GM12878 (cell line): ENCODE results near the gene MEG3. TPM values are rescaled to one million over a fixed set of nuclear protein-coding genes. Genes with fewer than 3 reads are reported as not detected.

Experiments used
- ATAC-seq: fragments of 200-7000 bp; cut with Tn5 transposase; 3 replicates; pipeline ENCODE4 v1.9.1; 2020; ENCODE audit warnings: mild to moderate bottlenecking, moderate library complexity
- BruUV-seq: library from RNA; stranded (reverse); fragments of 400-500 nt; replicated peaks from 2 replicates; lab custom pipeline; 2021; lab: Mats Ljungman, UMichigan
- CTCF ChIA-PET: fragments of 300-600 bp; sonication (Branson Sonifier 250); formaldehyde crosslinking; extraction: SDS; loops from one replicate; lab custom pipeline; 2021; ENCODE audit warnings: inconsistent platforms; lab: Yijun Ruan, JAX
- POLR2A ChIA-PET: fragments of 350-600 bp; formaldehyde crosslinking; extraction: SDS; loops from one replicate; lab custom pipeline; 2021; ENCODE audit warnings: inconsistent platforms; lab: Charles Lee
- RAD21 ChIA-PET: fragments of 300-600 bp; sonication (Branson Sonifier 250); formaldehyde crosslinking; loops from one replicate; lab custom pipeline; 2023; ENCODE audit warnings: antibody characterized with exemption; ENCODE audit not compliant: unreplicated experiment; lab: Charles Lee
- SMC1A ChIA-PET: fragments of 300-600 bp; sonication (Branson Sonifier 250); formaldehyde crosslinking; loops from one replicate; lab custom pipeline; 2023; ENCODE audit not compliant: unreplicated experiment, uncharacterized antibody; lab: Charles Lee
- DNase-seq: peaks from one replicate; pipeline ENCODE4 v3.0.0-alpha.2; 2011; ENCODE audit warnings: low read depth, low spot score
- FAIRE-seq: peaks from 3 replicates; lab custom pipeline; 2011; peaks lifted over from hg19 to GRCh38; lab: Jason Lieb, UNC
- H2AFZ ChIP-seq: 2 replicates; pipeline ENCODE4 v1.6.0; 2011; ENCODE audit warnings: low read depth, low read length, control low read depth; ENCODE audit not compliant: control insufficient read depth
- H3K27ac ChIP-seq: 2 replicates; pipeline ENCODE4 v1.5.1; 2011; ENCODE audit warnings: control low read depth; ENCODE audit not compliant: control insufficient read depth, insufficient read depth
- H3K27me3 ChIP-seq, 2 experiments: replicated peaks in 1 of 2; 2 replicates each; pipeline versions ENCODE4 v1.6.0 to v1.6.1; 2011; ENCODE audit warnings: low read length in 1 of 2; ENCODE audit not compliant: control insufficient read depth in 2 of 2, insufficient read depth in 2 of 2
- H3K36me3 ChIP-seq, 2 experiments: 2 replicates each; pipeline ENCODE4 v1.5.1; 2011; ENCODE audit warnings: low read length in 1 of 2; ENCODE audit not compliant: control insufficient read depth in 2 of 2, insufficient read depth in 2 of 2
- H3K4me1 ChIP-seq: 2 replicates; pipeline ENCODE4 v1.6.1; 2011; ENCODE audit warnings: mild to moderate bottlenecking, low read length, moderate library complexity, mixed read lengths; ENCODE audit not compliant: control insufficient read depth, insufficient read depth
- H3K4me2 ChIP-seq: 2 replicates; pipeline ENCODE4 v1.6.0; 2011; ENCODE audit warnings: control low read depth; ENCODE audit not compliant: control insufficient read depth, insufficient read depth
- H3K4me3 ChIP-seq: fragments of 200-600 bp; sonication (generic); 2 replicates; pipeline ENCODE4 v1.5.1; 2016
- H3K79me2 ChIP-seq: 2 replicates; pipeline ENCODE4 v1.6.0; 2011; ENCODE audit warnings: low read length; ENCODE audit not compliant: control insufficient read depth, insufficient read depth
- H3K9ac ChIP-seq: 2 replicates; pipeline ENCODE4 v1.8.0; 2011; ENCODE audit warnings: low read length, control low read depth, mixed read lengths; ENCODE audit not compliant: control insufficient read depth, insufficient read depth
- H3K9me3 ChIP-seq: replicated peaks from 3 replicates; pipeline ENCODE4 v1.5.1; 2011; ENCODE audit warnings: mild to moderate bottlenecking, low read length; ENCODE audit not compliant: control insufficient read depth, insufficient read depth
- H4K20me1 ChIP-seq: 2 replicates; pipeline ENCODE4 v1.6.0; 2011; ENCODE audit not compliant: control insufficient read depth, insufficient read depth
- BRCA1 ChIP-seq: IDR thresholded peaks from 2 replicates; pipeline ENCODE4 v1.6.1; 2011; ENCODE audit warnings: low read depth, low read length, improper control_type of control experiment
- CHD1 ChIP-seq: IDR thresholded peaks from 2 replicates; pipeline ENCODE4 v1.6.1; 2012; ENCODE audit warnings: low read depth, low read length, improper control_type of control experiment
- FOXM1 ChIP-seq: IDR thresholded peaks from 2 replicates; pipeline ENCODE4 v1.6.1; 2012; ENCODE audit warnings: low read depth, mild to moderate bottlenecking, inconsistent platforms, low read length, moderate library complexity
- HDAC6 ChIP-seq: fragments of 200-600 bp; sonication (generic); IDR thresholded peaks from one replicate; pipeline ENCODE4 v1.8.0; 2017; ENCODE audit warnings: antibody characterized with exemption; ENCODE audit not compliant: unreplicated experiment
- JUNB ChIP-seq: IDR thresholded peaks from 2 replicates; pipeline ENCODE4 v1.6.1; 2016; ENCODE audit warnings: antibody characterized with exemption, mild to moderate bottlenecking
- NFYA ChIP-seq: IDR thresholded peaks from 2 replicates; pipeline ENCODE4 v1.6.1; 2011; ENCODE audit warnings: low read depth, mild to moderate bottlenecking, low read length, improper control_type of control experiment, borderline replicate concordance
- SP1 ChIP-seq: IDR thresholded peaks from one replicate; pipeline ENCODE4 v1.6.1; 2011; ENCODE audit warnings: low read depth, low read length
- STAT1 ChIP-seq: fragments of 450-650 bp; conservative IDR thresholded peaks from 2 replicates; pipeline ENCODE4 v1.6.1; 2014; ENCODE audit warnings: antibody characterized with exemption, mild to moderate bottlenecking
- TCF12 ChIP-seq: IDR thresholded peaks from 2 replicates; pipeline ENCODE4 v1.6.1; 2011; ENCODE audit warnings: low read depth, mild to moderate bottlenecking, low read length
- WGBS: methylation state at CpG from one replicate; pipeline ENCODE4 v1.1.6; 2016; ENCODE audit warnings: low lambda C conversion rate; ENCODE audit not compliant: insufficient replicate concordance, insufficient coverage; ENCODE audit errors: missing lambda C conversion rate; 5-methylcytosine and 5-hydroxymethylcytosine counted together
- in situ Hi-C: fragments of 300-500 bp; cut with MboI; formaldehyde crosslinking; loops from 9 replicates; pipeline ENCODE4 v1.14.3; 2018; ENCODE audit warnings: mixed read lengths
- intact Hi-C: fragments of 100-400 bp; cut with micrococcal nuclease; formaldehyde crosslinking; loops from one replicate; pipeline ENCODE4 v1.14.2; 2022; ENCODE audit not compliant: unreplicated experiment
- polyA plus RNA-seq, 11 experiments: library from polyadenylated mRNA; depleted of rRNA in 4 of 11; unstranded in 6 of 11; stranded (reverse) in 5 of 11; fragments of >200 nt; fragmentation: Nextera tagmentation in 4 of 11; fragmentation: Illumina TruSeq in 1 of 11; extraction: Ambion mirVana in 4 of 11; extraction: Trizol in 1 of 11; gene quantifications; 1 replicate in 1 of 11; 2 replicates in 10 of 11; pipeline versions ENCODE4 v1.2.1 to v1.2.3, GENCODE V29; 2011 to 2016; ENCODE audit warnings: inconsistent platforms in 2 of 11, missing spikeins in 2 of 11, low read depth in 1 of 11
- total RNA-seq, 4 experiments: library from RNA; depleted of rRNA in 3 of 4; stranded (reverse); fragments of >200 nt in 3 of 4; fragmentation: Illumina TruSeq in 1 of 4; extraction: Trizol in 1 of 4; gene quantifications; 2 replicates each; pipeline versions ENCODE4 v1.2.1 to v1.2.3, GENCODE V29; 2013 to 2021

Gene MEG3
- total and polyA plus RNA-seq, 10 of the 15 experiments (the other 5 are each of a cell fraction or from before 2014, with no cell fraction given), result 0.03 to 2.9 (median 0.95) TPM; not detected in 7

DNA sequence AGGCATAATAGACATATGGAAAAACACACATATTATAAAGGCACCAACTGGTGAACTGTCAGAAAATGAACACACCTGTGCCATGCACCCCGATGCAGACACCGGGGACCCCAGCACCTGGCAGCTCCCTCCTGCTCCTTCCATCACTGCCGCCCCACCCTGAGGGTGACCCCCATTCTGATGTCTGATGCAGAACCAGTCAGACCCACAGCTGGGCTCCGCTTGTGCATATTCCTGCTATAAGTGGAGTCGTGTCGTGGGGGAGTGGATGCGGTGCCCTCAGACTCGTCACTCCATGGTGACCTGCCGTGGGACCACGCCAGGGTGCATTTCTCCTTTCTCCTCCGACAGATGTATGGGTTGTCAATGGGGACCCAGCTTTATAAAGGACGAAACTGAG lies 45.7 kb upstream of the MEG3 start:
- ChIA-PET RAD21 (no interaction called here), SMC1A (no interaction called here), POLR2A (no interaction called here), CTCF (no interaction called here)
- Histone ChIP-seq H3K4me1 (no peaks in the 10 kb centered on the region), H3K79me2 (no peaks in the 10 kb centered on the region), H3K4me2 (no peak overlapping the region), H3K9ac (no peak overlapping the region), H3K27ac (no peak overlapping the region), H2AFZ (no peak overlapping the region), H3K9me3 (no peaks in the 10 kb centered on the region), H3K4me3 (no peak overlapping the region), H3K27me3 (peaks cover 0 to 2% of the 10 kb centered on the region in 2 experiments; a peak in 2 of 4 replicates), H4K20me1 (no peaks in the 10 kb centered on the region), H3K36me3 (no peaks in the 10 kb centered on the region)
- DNase-seq (no peak), FAIRE-seq (no peak), ATAC-seq (no peak)
- 25% methylated on average over 12 of the region's 12 CpGs for WGBS
- BruUV-seq, result no TSS peak
- intact Hi-C loops, result no loop called here
- in situ Hi-C loops, result no loop called here
- TF ChIP-seq CHD1, result no peak
- no peak for TF ChIP-seq SP1
- TF ChIP-seq NFYA, result no peak
- TF ChIP-seq JUNB, result no peak
- no peak for TF ChIP-seq HDAC6

DNA sequence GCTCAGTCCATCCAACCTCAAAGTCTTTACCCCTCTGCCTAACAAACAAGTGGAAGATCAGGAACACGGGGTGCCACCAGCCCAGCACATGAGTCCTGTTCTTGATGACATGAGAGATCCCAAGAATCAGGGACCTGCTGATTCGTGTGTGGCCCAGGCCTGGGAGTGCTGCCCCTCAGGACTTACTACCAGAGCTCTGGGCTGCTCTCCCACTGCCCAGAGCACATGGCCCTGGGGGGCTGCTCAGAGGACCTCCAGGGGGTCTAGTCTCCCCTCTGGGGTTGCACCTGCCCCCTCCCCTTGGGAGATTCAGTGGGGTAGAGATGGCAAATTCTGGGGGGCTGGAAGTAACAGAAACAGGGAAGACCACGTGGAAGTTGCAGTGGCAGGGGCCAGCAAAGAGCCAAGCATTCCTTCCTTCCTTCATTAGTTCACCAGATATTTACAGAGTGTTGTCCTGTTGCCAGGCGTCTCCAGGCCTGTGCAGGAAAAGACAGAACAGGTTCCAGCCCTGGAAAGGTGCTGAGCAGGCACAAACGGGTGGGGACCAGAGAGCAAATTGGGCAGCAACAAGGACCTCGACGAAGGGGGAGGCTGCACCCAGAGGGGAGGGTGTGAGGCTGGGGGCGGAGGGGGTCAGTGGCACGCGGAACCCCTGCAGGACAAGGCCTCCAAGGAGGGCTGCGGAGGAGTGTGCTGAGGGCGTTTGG lies 45.1 kb upstream of the MEG3 start:
- ATAC-seq (no peak), DNase-seq (no peak), FAIRE-seq (no peak)
- ChIA-PET POLR2A (no interaction called here), CTCF (no interaction called here), SMC1A (no interaction called here), RAD21 (no interaction called here)
- H3K4me2 ChIP-seq, result no peak overlapping the region
- H3K27me3 ChIP-seq, result peaks cover 0 to 2% of the 10 kb centered on the region in 2 experiments; a peak in 2 of 4 replicates
- in situ Hi-C loops (no loop called here), intact Hi-C loops (no loop called here)
- no peak overlapping the region for H3K4me3 ChIP-seq
- 26% methylated on average over 11 of the region's 12 CpGs for WGBS
- H3K9ac ChIP-seq, result no peak overlapping the region
- no peak overlapping the region for H3K27ac ChIP-seq
- no TSS peak for BruUV-seq
- no peak overlapping the region for H2AFZ ChIP-seq
- no peaks in the 10 kb centered on the region for H3K4me1 ChIP-seq
- H4K20me1 ChIP-seq, result no peaks in the 10 kb centered on the region
- H3K79me2 ChIP-seq, result no peaks in the 10 kb centered on the region
- TF ChIP-seq BRCA1 (no peak), TCF12 (no peak), STAT1 (no peak), FOXM1 (no peak)
- H3K36me3 ChIP-seq, result no peaks in the 10 kb centered on the region
- H3K9me3 ChIP-seq, result no peaks in the 10 kb centered on the region
